HG03575 (cell line): ENCODE data around the gene MRPL42.
"Not testable (repeated sequence)": the region's sequence is repeated elsewhere in the genome, so short reads cannot be mapped to it uniquely, and the experiment has no call there.

Experiments
- ATAC-seq: cut with Tn5 transposase; IDR thresholded peaks from one replicate; pipeline ENCODE4 v1.9.1; 2021; ENCODE audit not compliant: unreplicated experiment, insufficient number of reproducible peaks, low FRiP score; ENCODE audit errors: extremely low read depth

The MRPL42 gene

DNA sequence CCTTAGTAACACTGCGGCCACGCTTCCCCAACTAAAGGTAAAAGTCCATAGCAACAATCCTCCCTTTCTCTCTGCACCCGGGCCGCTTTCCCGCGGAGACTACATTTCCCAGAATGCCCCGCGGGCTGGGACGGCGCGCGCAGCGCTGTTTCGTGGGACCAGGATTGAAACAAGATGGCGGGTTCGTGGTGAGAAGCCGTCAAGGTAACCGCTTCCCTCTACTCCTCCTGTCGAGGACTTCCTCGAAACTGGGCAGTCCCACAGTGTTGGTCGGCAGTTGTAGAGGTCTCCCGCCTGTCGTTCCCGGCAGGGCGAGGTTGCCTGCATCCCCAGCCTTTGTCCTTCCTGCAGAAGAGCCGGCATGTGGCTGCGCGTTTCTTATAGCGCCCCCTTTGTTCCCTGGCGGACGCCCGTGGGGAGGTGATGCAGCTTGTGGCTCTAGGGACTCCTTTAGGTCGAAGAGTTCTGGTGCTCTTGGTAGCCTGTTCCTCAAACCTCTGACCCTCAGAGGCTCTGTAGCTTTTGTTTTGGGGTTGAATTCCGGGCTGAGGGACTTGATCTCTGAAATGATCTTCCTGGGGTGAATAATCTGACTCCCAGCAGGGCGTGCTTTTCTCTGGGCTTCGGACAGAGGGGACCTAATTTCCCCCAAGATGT, at the start of gene MRPL42:
Gene MRPL42, plus strand, starts transcription at position 164 of the 657 bp plus-strand sequence. CDS start 1,772 bp downstream, outside the sequence.
- ATAC-seq, result peak; percentile 51

DNA sequence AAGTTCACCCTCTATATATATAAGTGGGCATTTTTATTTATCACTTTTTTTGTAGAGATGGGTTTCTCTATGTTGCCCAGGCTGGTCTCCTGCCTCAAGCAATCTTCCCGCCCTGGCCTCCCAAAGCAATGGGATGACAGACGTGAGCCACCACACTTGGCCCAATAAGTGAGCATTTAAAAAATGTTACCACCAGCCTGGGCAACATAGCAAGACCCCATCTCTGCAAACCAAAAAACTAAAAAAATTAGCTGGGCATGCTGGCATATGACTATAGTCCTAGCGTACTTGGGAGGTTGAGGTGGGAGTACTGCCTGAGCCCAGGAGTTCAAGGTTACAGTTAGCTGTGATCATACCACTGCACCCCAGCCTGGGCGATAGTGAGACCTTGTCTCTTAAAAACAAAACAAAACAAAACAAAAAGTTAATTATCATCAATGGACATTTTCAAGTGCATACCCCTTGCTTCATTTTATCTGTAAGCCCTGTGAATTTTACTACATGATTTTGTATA, 49.3 kb upstream of the MRPL42 start:
- no peak for ATAC-seq

DNA sequence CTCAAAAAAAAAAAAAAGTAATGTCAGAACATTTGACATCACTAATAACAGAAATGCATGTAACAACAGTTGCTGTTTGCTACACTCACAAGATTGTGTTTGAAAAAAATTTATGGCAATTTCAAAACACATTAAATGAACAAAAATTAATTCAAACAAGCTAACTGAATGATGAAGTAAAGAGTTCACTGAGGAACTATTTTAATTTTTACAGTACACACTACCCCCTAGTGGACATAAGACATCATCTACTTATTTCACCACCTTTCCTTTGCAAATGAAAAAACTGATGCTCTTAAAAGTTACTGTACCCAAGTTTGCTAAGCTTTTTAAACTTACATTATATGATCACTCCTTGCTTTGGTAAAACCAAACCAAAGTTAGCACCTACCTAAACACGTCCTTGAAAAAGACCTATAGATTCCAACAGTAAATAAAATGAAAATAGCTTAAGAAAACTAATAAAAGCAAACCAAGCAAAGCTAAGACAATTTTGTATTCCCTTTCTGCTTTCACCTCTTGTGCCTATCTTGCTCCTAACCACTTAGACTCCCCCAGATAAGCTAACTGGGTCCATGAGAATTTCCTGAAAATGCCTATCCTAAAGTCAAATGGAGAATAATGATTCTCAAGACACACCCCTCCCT, 47.8 kb upstream of the MRPL42 start:
- ATAC-seq, result no peak

DNA sequence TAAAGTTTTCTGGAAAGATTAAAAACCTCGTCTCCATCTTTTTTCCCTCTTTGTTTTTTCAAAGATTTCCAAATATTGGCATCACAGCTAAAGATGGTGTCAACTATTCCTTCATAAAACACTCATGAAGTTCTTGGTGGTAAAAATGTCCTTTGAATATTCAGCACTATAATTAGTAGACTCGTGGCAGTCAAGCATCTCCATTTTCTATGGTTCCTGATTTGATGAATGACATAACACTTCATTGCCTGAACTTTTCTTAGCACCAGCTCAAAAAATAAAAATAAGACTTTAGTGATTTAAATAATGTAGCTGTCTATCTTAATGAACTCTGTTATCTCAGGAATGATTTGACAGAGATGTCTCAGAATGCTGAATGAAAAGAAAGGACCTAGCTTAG, 45.3 kb upstream of the MRPL42 start:
- no peak for ATAC-seq

DNA sequence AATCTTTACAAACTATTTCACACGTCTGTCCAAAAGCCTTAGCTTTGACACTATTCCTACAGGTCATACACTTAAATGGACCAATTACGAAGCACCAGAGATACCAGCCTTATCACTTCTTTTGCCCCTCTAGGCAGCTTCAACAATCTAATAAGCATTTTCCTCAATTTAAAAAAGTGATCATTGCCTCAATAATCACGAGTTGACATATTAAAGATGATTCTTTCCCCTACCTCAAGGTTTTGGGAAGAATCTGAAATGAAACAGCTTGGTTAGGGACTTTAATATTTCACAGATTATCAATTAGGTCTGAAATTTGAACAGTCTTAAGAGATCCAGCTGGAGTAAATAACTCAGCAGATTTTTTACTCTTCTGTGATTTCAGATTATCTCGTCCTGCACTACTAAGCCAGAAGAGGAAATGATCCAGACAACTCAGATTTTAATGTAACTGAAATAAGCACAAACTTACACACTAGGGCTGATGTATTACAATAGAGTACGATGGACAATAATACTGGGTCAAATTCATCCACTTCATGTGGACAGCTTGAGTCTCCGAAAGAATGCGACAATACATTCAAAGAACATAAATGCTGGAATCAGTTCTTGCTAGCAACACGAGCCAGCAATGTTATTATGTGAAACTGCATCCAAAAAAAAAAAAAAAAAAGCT, 41.4 kb upstream of the MRPL42 start:
- no peak for ATAC-seq

DNA sequence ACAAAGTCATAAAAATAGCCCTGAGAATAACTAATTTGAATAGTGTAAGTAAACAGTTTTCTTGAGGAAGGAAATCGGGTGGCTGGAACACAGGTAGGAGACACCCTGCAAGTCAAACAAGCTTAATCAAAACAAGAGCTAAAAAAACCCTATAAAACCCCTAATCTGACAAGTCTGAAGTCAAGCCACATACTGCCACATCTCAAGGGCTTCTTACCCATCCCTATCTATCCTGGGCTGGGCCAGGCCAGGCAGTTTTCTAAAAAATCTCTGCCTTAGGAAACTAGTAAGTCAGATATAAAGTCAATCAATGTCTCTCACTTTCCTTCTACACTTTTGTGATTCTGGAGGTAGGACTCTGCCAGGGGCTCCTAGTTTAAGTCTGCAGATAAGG, 40.9 kb upstream of the MRPL42 start:
- ATAC-seq, result no peak

DNA sequence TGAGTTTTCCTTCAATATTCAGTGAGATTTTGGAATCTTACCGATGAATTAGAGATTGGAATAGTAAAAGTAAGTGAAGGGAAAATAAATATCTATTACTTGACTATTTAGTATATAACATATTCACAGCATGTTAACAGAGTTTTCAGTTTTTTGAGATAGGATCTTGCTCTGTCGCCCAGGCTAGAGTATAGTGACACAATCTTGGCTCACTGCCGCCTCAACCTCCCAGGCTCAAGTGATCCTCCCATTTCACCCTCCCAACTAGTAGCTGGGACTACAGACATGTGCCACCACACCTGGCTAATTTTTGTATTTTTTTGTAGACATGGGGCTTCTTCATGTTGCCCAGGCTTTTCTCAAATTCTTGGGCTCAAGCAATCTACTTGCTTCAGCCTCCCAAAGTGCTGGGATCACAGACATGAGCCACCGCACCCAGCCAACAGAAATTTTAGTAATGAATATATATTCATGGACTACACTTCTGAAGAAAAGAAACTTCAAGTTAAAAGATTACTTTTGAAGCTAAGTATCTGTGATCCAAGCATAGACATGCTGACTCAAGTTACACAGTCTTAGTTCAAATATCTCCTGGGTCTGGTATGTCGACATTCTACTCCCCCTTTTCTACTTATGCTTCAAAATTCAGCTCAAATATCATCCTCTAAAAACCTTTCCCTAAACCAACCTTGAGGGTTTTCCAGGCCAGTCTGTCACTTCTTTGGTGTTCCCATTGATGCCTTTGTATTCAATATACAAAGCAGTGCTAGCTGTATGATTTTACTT, 39.3 kb upstream of the MRPL42 start:
- no peak for ATAC-seq

DNA sequence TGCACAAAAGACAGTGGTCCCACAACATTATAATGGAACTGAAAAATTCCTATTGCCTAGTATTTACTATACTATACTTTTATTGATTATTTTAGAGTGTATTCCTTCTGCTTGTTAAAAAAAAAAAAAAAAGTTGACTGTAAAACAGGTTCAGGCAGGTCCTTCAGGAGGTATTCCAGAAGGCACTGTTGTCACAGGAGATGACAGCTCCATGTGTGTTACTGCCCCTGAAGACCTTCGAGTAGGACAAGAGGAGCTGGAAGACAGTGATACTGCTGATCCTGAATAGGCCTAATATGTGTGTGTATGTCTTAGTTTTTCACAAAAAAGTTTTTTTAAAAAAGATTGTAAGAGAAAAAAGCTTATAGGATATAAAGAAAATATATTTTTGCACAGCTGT, 37.9 kb upstream of the MRPL42 start:
- ATAC-seq, result no peak

DNA sequence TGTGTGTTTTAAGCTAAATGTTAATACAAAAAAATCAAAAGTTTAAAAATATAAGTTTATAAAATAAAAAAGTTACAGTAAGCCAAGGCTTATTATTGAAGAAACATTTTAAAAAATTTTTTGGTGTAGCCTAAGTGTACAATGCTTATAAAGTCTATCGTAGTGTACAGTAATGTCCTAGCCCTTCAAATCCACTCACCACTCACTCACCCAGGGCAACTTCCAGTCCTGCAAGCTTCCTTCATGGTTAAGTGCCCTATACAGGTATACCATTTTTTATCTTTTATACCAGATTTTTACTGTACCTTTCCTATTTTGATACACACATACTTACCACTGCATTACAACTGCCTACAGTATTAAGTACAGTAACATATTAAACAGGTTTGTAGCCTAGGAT, 37.5 kb upstream of the MRPL42 start:
- no peak for ATAC-seq

DNA sequence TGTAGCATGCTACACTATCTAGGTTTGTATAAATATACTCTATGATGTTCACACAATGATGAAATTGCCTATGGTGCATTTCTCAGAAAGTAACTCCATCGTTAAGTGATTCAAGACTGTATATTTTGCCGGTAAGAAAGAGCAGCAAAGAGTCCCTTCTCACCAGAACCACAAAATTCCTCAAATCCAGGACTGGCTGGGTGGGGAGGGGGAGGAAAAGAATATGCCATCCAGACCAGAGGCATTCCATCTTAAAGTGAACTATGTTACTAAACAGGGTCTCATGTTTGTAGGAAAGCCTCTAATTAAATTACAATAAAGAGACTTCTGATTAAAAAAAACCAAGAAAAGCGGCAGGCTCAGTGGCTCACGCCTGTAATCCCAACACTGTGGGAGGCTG, 37.0 kb upstream of the MRPL42 start:
- no peak for ATAC-seq

DNA sequence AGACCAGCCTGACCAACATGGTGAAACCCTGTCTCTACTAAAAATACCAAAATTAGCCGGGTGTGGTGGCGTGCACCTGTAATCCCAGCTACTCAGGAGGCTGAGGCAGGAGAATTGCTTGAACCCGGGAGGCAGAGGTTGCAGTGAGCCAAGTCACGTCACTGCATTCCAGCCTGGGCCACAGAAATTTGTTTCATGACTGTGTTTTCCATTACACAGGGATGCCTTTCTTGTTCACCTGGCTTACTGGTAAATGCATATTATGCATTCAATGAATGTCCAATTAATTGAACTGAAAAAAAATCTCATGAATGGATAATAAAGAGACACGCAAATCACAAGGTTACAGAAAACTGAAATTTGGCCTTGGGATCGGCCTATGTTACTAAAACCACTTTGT, 35.3 kb upstream of the MRPL42 start:
- ATAC-seq, result not testable (repeated sequence)

DNA sequence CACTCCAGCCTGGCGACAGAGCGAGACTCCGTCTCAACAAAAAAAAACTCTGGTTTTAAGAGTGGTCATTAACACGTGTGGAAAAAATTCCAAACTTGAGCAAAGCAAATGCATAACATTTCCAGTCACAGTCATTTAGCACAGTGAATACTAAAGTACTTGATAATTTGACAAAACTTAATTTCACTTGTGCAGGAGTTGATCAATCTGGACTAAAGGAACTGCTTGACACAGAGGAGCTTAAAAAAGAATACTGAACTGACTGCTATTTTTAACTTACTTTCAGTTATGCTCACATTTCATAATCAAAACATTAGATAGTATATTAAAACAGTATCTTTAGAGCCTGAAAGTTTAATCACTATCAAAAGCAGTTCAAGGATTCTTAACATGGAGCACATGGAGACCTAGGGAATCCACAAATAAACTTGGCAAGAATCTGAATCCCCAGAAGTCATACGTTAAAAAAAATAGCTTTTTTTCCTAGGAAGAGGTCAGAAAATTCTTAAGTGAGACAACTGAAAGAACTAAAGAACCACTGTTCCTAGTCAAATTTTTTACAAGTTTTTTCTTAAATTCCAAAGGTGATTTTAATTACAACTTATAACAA, 33.0 kb upstream of the MRPL42 start:
- ATAC-seq, result no peak

DNA sequence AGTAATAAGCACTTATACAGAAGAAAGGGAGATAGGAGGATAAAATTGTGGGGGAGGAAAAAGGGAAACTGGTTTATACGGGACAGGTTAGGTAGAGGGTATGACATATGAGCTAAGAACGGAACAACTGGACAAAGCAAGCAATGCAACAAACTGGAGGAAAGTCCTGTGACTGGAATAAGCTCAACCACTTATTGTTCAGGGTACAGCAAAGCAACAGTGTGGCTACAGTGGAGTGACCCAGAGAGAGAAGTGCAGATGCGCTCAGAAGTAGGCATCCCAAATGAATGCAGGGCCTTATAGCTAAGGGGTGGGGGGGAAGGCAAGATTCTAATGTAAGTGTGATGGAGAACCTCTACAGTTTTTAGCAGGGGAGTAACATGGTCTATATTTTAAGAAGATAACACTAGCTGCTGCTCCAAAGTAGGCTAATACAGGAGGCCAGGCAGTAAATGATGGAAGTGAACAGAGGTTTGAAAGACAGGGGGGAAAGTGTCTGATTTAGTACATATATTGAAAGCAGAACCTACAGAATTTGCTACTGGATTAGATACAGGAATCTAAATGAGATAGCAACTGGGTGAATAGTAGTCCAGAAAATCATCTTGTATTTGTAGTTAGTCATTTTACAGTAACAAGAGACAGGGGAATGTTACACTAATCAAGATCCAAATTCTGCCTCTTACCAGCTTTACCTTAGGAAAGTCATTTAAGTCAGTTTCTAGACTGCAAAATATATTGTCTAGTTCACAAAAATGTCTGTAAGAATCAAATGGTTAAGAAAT, 28.9 kb upstream of the MRPL42 start:
- ATAC-seq, result no peak

DNA sequence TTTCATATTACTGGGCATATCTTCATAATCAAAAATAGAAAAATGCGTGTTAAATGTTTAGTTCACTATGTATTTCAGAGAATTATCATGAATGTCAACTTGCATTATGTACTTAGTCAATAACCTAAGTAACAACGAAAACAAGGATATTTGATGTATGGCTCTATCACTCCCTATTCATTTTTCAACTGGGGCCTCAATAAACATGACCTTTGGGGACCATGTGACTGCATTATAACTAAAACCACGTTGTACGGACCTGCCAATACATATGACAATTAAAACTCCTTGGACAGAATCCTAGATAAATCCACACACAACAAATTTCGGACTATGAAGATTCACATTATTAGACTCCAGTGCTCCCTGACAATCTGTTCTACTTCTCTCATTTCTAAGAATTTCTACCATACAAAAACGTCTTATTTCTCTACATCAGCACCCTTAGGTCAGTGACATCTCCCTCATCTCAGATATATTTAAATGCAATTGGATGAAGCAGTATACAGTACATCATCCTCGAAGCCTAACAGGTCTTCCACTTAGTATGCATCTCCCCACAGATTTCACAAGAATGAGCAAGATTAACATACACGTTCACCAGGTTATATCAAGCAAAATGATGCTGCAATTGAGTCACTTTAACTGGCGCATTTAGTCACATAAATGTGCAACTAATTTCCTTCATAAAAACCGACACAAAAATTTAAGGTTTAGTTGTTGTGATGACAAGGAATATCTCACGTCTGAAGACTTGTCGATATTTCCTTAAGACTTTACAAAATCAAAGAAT, 27.1 kb upstream of the MRPL42 start:
- no peak for ATAC-seq

DNA sequence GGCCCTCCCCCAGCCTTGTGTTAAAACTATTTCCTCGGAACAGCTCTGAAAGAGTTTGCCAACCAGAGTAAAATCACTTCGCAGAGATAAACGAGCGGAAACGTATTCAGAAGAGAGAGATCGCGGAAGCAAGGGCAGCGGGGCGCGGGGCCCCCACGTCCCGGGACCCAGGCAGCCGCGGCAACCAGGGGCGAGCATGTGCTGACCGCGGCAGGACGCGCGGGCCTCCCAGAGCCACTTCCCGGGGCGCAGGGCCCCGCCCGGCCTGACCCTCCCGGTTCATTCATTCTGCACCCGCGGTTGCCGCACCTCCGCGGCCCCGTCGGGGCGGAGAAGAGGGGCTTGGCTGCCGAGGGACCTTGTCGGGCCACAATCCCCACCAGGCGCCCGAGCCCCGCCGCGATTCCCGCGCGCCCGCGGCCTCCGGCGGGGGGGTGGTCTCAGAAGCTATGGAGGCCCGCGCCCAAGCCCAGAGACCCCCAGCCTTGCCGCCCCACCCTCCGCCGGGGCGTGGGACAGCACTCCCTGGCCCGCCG, 26.2 kb upstream of the MRPL42 start:
- ATAC-seq, result no peak

DNA sequence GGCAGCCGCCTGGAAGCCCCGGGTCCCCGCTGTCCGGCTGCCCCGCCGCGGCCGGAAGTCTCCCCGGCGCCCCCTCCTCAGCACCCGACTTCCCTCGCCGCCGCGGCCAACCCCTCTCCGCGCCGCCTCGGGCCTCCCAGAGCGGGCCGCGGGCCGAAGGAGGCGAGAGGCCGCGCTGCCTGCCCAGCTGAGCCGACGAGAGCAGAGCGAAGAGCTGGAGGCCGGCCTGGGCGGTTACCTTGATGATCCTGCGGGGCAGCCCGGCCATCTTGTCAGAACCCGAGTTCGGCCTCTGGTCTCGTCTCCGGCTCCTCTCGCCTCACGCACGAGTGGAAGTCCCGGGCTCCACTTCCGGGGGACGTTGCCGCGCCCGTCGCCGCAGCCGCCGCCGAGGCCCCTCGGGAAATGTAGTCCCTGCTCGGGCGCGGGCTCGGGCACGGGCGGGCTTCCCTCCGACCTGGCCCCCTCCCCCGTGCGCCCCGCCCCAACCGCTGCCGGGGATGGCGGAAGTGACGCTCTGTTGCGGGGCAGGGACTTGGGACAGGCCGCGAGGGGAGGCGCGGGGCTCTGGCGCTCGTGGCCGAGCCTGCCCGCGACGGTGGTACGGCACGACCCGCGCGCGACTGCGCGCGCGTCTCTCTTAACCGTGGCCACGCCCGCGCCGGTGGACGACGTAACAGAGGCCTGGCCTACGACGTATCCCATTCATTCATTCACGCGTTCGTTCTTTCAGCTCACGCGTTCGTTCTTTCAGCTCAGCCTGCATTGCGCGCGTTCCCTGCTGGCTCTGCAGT, 25.5 kb upstream of the MRPL42 start, which contains the start of gene UBE2N:
Gene UBE2N, minus strand, starts transcription at position 331 of the 794 bp plus-strand sequence. Its CDS starts 63 bp downstream, at position 268.
- ATAC-seq, result no peak
